ENCODE data around the gene UTP18.

The UTP18 gene

GRCh38 chr17:51335883-51336822 is 75.8 kb downstream of the UTP18 start:
- DNase-seq (ENCODE audit: low spot score), result no peak

GRCh38 chr17:51341457-51341856 is 81.1 kb downstream of the UTP18 start:
- no peak for DNase-seq (ENCODE audit: low spot score)

GRCh38 chr17:51342257-51342656 is 81.9 kb downstream of the UTP18 start:
- no peak for DNase-seq (ENCODE audit: low spot score)

- no peak for DNase-seq (ENCODE audit: low spot score)
Observed at GRCh38 chr17:51344532-51344931, 84.2 kb downstream of the UTP18 start.

GRCh38 chr17:51346218-51346982 is 86.1 kb downstream of the UTP18 start:
- DNase-seq (ENCODE audit: low spot score), result no peak
